GM23248 (cell line): ENCODE results near the gene DCAF5.

ENCODE experiments used
- EZH2 ChIP-seq: fragments of 200-600 bp; sonication (generic); IDR thresholded peaks from 2 replicates; pipeline ENCODE4 v1.6.1; 2018; ENCODE audit warnings: antibody characterized with exemption, mild to moderate bottlenecking; ENCODE audit not compliant: insufficient read depth, poor library complexity, severe bottlenecking
- EZH2phosphoT487 ChIP-seq: fragments of 200-600 bp; sonication (generic); IDR thresholded peaks from 2 replicates; pipeline ENCODE4 v1.6.1; 2018; ENCODE audit warnings: antibody characterized with exemption, moderate library complexity, mild to moderate bottlenecking, low read depth; ENCODE audit not compliant: insufficient read depth

- TF ChIP-seq EZH2, result no peak
- no peak for TF ChIP-seq EZH2phosphoT487
Measured at GRCh38 chr14:69006346-69006745, 146.6 kb downstream of the DCAF5 start.
